Panc1 (cell line): Measurements from ENCODE around the gene CHERP. TPM values are rescaled to one million over a fixed set of nuclear protein-coding genes. Genes with fewer than 3 reads are reported as not detected.

Experiments used
- ATAC-seq: fragments of 200-7000 bp; cut with Tn5 transposase; 2 replicates; pipeline ENCODE4 v1.9.1; 2020; ENCODE audit warnings: mild to moderate bottlenecking, moderate library complexity
- BruUV-seq: library from RNA; stranded (reverse); fragments of 400-500 nt; replicated peaks from 2 replicates; lab custom pipeline; 2021; lab: Mats Ljungman, UMichigan
- CTCF ChIA-PET: fragments of 300-600 bp; sonication (Branson Sonifier 250); formaldehyde crosslinking; loops from one replicate; lab custom pipeline; 2022; ENCODE audit warnings: antibody characterized with exemption; lab: Charles Lee
- POLR2A ChIA-PET: fragments of 300-600 bp; sonication (Branson Sonifier 250); formaldehyde crosslinking; loops from one replicate; lab custom pipeline; 2022; ENCODE audit warnings: antibody characterized with exemption; lab: Charles Lee
- DNase-seq: peaks from one replicate; pipeline ENCODE4 v3.0.0-alpha.2; 2010; ENCODE audit warnings: low read depth, low spot score
- H3K27ac ChIP-seq: 2 replicates; pipeline ENCODE4 v1.5.1; 2011; ENCODE audit warnings: mild to moderate bottlenecking, low read length, inconsistent platforms
- H3K27me3 ChIP-seq: fragments of 200-500 bp; sonication (Bioruptor generic); 2 replicates; pipeline ENCODE4 v1.6.0; 2014; ENCODE audit warnings: low read length, inconsistent platforms; ENCODE audit not compliant: control insufficient read depth, insufficient read depth
- H3K36me3 ChIP-seq: fragments of 200-500 bp; sonication (Bioruptor generic); 2 replicates; pipeline ENCODE4 v1.5.1; 2014; ENCODE audit warnings: inconsistent platforms, mild to moderate bottlenecking, low read length, moderate library complexity; ENCODE audit not compliant: control insufficient read depth, insufficient read depth
- H3K4me1 ChIP-seq: 2 replicates; pipeline ENCODE4 v1.5.1; 2011; ENCODE audit warnings: inconsistent platforms, mild to moderate bottlenecking, low read length, moderate library complexity; ENCODE audit not compliant: control insufficient read depth, insufficient read depth
- H3K4me3 ChIP-seq, 2 experiments: 2 replicates each; pipeline ENCODE4 v1.5.1; 2011 to 2012; ENCODE audit warnings: low read depth in 2 of 2, low read length in 2 of 2, mild to moderate bottlenecking in 2 of 2, inconsistent platforms in 1 of 2, moderate library complexity in 1 of 2
- H3K9me3 ChIP-seq: fragments of 200-500 bp; sonication (Bioruptor generic); 2 replicates; pipeline ENCODE4 v1.5.1; 2014; ENCODE audit warnings: low read depth, mild to moderate bottlenecking, inconsistent platforms, low read length, moderate library complexity; ENCODE audit not compliant: control insufficient read depth, insufficient read depth
- POLR2AphosphoS5 ChIP-seq: IDR thresholded peaks from 2 replicates; pipeline ENCODE4 v1.6.1; 2012; ENCODE audit warnings: mild to moderate bottlenecking, low read depth, low read length, moderate library complexity
- SIN3A ChIP-seq: IDR thresholded peaks from 2 replicates; pipeline ENCODE4 v1.6.1; 2012; ENCODE audit warnings: low read depth, mild to moderate bottlenecking, low read length, moderate library complexity, borderline replicate concordance; ENCODE audit not compliant: insufficient read depth
- TCF7L2 ChIP-seq: IDR thresholded peaks from 2 replicates; pipeline ENCODE4 v1.6.1; 2011; ENCODE audit warnings: mild to moderate bottlenecking, low read depth, low read length, inconsistent platforms
- in situ Hi-C: cut with HindIII; loops from 2 replicates; pipeline ENCODE4 v1.10.0; 2016; ENCODE audit warnings: low sequenced_read_pairs, low pct_unique_long_range_greater_than_20kb
- intact Hi-C: fragments of 100-400 bp; cut with micrococcal nuclease; formaldehyde crosslinking; loops from one replicate; pipeline ENCODE4 v1.10.0; 2022; ENCODE audit not compliant: unreplicated experiment
- total RNA-seq: library from RNA; stranded (reverse); gene quantifications from one replicate; pipeline ENCODE4 v1.2.1, GENCODE V29; 2021; ENCODE audit not compliant: unreplicated experiment
- TF ChIP-seq, protein P1 (sequence below): fragments of 450-650 bp; IDR thresholded peaks from 2 replicates; pipeline ENCODE4 v1.5.1; 2017; ENCODE audit warnings: mild to moderate bottlenecking
- TF ChIP-seq, protein P2 (sequence below), 2 experiments: IDR thresholded peaks; 2 replicates each; pipeline ENCODE4 v1.6.1; 2011 to 2012; ENCODE audit warnings: low read depth in 2 of 2, control low read depth in 1 of 2, low read length in 1 of 2, mild to moderate bottlenecking in 1 of 2, moderate library complexity in 1 of 2; ENCODE audit not compliant: insufficient read depth in 1 of 2

Gene CHERP
- total RNA-seq, 1 experiment from 2014 or later = 48.3 TPM

GRCh38 chr19:16509141-16510061 lies 32.8 kb downstream of the CHERP start:
- Histone ChIP-seq H3K27ac (no peak overlapping the region), H3K27me3 (no peaks in the 10 kb centered on the region), H3K9me3 (no peaks in the 10 kb centered on the region), H3K4me3 (no peak overlapping the region), H3K4me1 (no peaks in the 10 kb centered on the region), H3K36me3 (no peaks in the 10 kb centered on the region)
- no peak for ATAC-seq
- intact Hi-C loops = no loop called here
- ChIA-PET CTCF (interaction anchor here (0.7 kb wide), 1 partner anchor 71 kb away, joined by 3 read pairs; no protein-coding TSS in a partner anchor), POLR2A (interaction anchor here (0.6 kb wide), 1 partner anchor 46 kb away, joined by 3 read pairs; no protein-coding TSS in a partner anchor)
- no peak for DNase-seq
- TF ChIP-seq SIN3A (no peak), TCF7L2 (no peak), POLR2AphosphoS5 (no peak)
- TF ChIP-seq, protein P1, sequence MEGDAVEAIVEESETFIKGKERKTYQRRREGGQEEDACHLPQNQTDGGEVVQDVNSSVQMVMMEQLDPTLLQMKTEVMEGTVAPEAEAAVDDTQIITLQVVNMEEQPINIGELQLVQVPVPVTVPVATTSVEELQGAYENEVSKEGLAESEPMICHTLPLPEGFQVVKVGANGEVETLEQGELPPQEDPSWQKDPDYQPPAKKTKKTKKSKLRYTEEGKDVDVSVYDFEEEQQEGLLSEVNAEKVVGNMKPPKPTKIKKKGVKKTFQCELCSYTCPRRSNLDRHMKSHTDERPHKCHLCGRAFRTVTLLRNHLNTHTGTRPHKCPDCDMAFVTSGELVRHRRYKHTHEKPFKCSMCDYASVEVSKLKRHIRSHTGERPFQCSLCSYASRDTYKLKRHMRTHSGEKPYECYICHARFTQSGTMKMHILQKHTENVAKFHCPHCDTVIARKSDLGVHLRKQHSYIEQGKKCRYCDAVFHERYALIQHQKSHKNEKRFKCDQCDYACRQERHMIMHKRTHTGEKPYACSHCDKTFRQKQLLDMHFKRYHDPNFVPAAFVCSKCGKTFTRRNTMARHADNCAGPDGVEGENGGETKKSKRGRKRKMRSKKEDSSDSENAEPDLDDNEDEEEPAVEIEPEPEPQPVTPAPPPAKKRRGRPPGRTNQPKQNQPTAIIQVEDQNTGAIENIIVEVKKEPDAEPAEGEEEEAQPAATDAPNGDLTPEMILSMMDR = no peak
- TF ChIP-seq, protein P2, sequence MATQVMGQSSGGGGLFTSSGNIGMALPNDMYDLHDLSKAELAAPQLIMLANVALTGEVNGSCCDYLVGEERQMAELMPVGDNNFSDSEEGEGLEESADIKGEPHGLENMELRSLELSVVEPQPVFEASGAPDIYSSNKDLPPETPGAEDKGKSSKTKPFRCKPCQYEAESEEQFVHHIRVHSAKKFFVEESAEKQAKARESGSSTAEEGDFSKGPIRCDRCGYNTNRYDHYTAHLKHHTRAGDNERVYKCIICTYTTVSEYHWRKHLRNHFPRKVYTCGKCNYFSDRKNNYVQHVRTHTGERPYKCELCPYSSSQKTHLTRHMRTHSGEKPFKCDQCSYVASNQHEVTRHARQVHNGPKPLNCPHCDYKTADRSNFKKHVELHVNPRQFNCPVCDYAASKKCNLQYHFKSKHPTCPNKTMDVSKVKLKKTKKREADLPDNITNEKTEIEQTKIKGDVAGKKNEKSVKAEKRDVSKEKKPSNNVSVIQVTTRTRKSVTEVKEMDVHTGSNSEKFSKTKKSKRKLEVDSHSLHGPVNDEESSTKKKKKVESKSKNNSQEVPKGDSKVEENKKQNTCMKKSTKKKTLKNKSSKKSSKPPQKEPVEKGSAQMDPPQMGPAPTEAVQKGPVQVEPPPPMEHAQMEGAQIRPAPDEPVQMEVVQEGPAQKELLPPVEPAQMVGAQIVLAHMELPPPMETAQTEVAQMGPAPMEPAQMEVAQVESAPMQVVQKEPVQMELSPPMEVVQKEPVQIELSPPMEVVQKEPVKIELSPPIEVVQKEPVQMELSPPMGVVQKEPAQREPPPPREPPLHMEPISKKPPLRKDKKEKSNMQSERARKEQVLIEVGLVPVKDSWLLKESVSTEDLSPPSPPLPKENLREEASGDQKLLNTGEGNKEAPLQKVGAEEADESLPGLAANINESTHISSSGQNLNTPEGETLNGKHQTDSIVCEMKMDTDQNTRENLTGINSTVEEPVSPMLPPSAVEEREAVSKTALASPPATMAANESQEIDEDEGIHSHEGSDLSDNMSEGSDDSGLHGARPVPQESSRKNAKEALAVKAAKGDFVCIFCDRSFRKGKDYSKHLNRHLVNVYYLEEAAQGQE (IDR thresholded peaks at IDR 0.05; ENCODE audit: insufficient read depth in 1 of 2, low read depth in 2 of 2, low read length in 1 of 2) = no peak
- BruUV-seq = no TSS peak
- in situ Hi-C loops = no loop called here

DNA sequence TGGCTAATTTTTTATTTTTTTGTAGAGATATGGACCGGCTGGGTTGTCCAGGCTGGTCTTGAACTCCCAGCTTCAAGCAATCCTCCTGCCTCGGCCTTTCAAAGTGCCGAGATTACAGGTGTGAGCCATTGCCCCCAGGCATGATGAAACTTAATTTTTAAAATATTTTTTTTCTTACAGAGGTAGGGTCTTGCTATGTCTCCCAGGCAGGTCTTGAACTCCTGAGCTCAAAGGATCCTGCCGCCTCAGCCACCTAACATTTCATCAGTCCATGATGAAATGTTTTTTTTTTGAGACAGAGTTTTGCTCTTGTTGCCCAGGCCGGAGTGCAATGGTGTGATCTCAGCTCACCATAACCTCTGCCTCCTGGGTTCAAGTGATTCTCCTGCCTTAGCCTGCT lies 33.7 kb downstream of the CHERP start:
- BruUV-seq = no TSS peak
- intact Hi-C loops = no loop called here
- Histone ChIP-seq H3K36me3 (no peaks in the 10 kb centered on the region), H3K27me3 (no peaks in the 10 kb centered on the region), H3K9me3 (no peaks in the 10 kb centered on the region), H3K4me1 (no peaks in the 10 kb centered on the region), H3K27ac (no peak overlapping the region), H3K4me3 (no peak overlapping the region)
- POLR2A ChIA-PET = no interaction called here
- DNase-seq (no peak), ATAC-seq (no peak)
- TF ChIP-seq, protein P2 (IDR thresholded peaks at IDR 0.05; ENCODE audit: insufficient read depth in 1 of 2, low read depth in 2 of 2, low read length in 1 of 2) = no peak
- TF ChIP-seq POLR2AphosphoS5 (no peak), SIN3A (no peak), TCF7L2 (no peak)
- TF ChIP-seq, protein P1 = no peak
- CTCF ChIA-PET = no interaction called here
- in situ Hi-C loops = no loop called here
